ENCODE measurements around the gene EMILIN3.

The EMILIN3 gene

GRCh38 chr20:41364236-41364855, 2.3 kb downstream of the EMILIN3 start:
- DNase-seq (ENCODE audit: low read depth, low spot score) = no peak

GRCh38 chr20:41363601-41364000, 3.0 kb downstream of the EMILIN3 start:
- no peak for DNase-seq (ENCODE audit: low read depth, low spot score)

GRCh38 chr20:41362748-41363140, 3.9 kb downstream of the EMILIN3 start:
- DNase-seq (ENCODE audit: low read depth, low spot score) = no peak

- DNase-seq (ENCODE audit: low read depth, low spot score) = no peak
Observed at GRCh38 chr20:41361757-41362747, 4.6 kb downstream of the EMILIN3 start.

GRCh38 chr20:41360831-41361756, 5.5 kb downstream of the EMILIN3 start:
- DNase-seq (ENCODE audit: low read depth, low spot score) = no peak

GRCh38 chr20:41359541-41360011, 7.0 kb downstream of the EMILIN3 start:
- no peak for DNase-seq (ENCODE audit: low read depth, low spot score)

GRCh38 chr20:41358717-41359116, 7.9 kb downstream of the EMILIN3 start:
- no peak for DNase-seq (ENCODE audit: low read depth, low spot score)

- no peak for DNase-seq (ENCODE audit: low read depth, low spot score)
Observed at GRCh38 chr20:41358230-41358629, 8.4 kb downstream of the EMILIN3 start.

GRCh38 chr20:41357424-41358163, 9.0 kb downstream of the EMILIN3 start:
- no peak for DNase-seq (ENCODE audit: low read depth, low spot score)

- DNase-seq (ENCODE audit: low read depth, low spot score) = no peak
Observed at GRCh38 chr20:41356951-41357350, 9.7 kb downstream of the EMILIN3 start.

- DNase-seq (ENCODE audit: low read depth, low spot score) = no peak
Observed at GRCh38 chr20:41355598-41356203, 10.9 kb downstream of the EMILIN3 start.

- DNase-seq (ENCODE audit: low read depth, low spot score) = no peak
Observed at GRCh38 chr20:41355192-41355591, 11.4 kb downstream of the EMILIN3 start.

- no peak for DNase-seq (ENCODE audit: low read depth, low spot score)
Observed at GRCh38 chr20:41353530-41353929, 13.1 kb downstream of the EMILIN3 start.

- no peak for DNase-seq (ENCODE audit: low read depth, low spot score)
Observed at GRCh38 chr20:41352666-41353065, 14.0 kb downstream of the EMILIN3 start.

GRCh38 chr20:41352106-41352505, 14.5 kb downstream of the EMILIN3 start:
- DNase-seq (ENCODE audit: low read depth, low spot score) = no peak

GRCh38 chr20:41350408-41350962, 16.1 kb downstream of the EMILIN3 start:
- DNase-seq (ENCODE audit: low read depth, low spot score) = no peak

GRCh38 chr20:41349943-41350342, 16.7 kb downstream of the EMILIN3 start:
- no peak for DNase-seq (ENCODE audit: low read depth, low spot score)

GRCh38 chr20:41349266-41349665, 17.4 kb downstream of the EMILIN3 start:
- DNase-seq (ENCODE audit: low read depth, low spot score) = no peak

- DNase-seq (ENCODE audit: low read depth, low spot score) = no peak
Observed at GRCh38 chr20:41348430-41349172, 18.0 kb downstream of the EMILIN3 start.
